Bronchial epithelial cell (primary cell): Measurements from ENCODE around the gene CDH8. TPM values are rescaled to one million over a fixed set of nuclear protein-coding genes. Genes with fewer than 3 reads are reported as not detected.

ENCODE experiments used
- DNase-seq: peaks from one replicate; pipeline ENCODE4 v3.0.0-alpha.2; 2010; ENCODE audit warnings: low read depth
- FAIRE-seq: peaks from 2 replicates; lab custom pipeline; 2011; peaks lifted over from hg19 to GRCh38; lab: Jason Lieb, UNC
- H3K27me3 ChIP-seq: 2 replicates; pipeline ENCODE4 v1.5.1; 2011; ENCODE audit warnings: low read length; ENCODE audit not compliant: control insufficient read depth, insufficient read depth
- H3K36me3 ChIP-seq: 2 replicates; pipeline ENCODE4 v1.5.1; 2011; ENCODE audit warnings: low read length; ENCODE audit not compliant: control insufficient read depth, insufficient read depth
- H3K4me3 ChIP-seq: 2 replicates; pipeline ENCODE4 v1.5.1; 2011; ENCODE audit warnings: mild to moderate bottlenecking, low read depth, low read length, control low read depth
- total RNA-seq: library from RNA; depleted of rRNA; stranded (reverse); fragments of >200 nt; gene quantifications from 2 replicates; pipeline ENCODE4 v1.2.1, GENCODE V29; 2014
- TF ChIP-seq, protein P1 (sequence below): IDR thresholded peaks from 2 replicates; pipeline ENCODE4 v1.5.1; 2011; ENCODE audit warnings: mild to moderate bottlenecking, moderate library complexity, low read length, control low read depth, inconsistent platforms; ENCODE audit not compliant: insufficient read depth, severe bottlenecking

CDH8 gene
- total RNA-seq, 1 donor from 2014 or later, result 1.8 TPM

DNA sequence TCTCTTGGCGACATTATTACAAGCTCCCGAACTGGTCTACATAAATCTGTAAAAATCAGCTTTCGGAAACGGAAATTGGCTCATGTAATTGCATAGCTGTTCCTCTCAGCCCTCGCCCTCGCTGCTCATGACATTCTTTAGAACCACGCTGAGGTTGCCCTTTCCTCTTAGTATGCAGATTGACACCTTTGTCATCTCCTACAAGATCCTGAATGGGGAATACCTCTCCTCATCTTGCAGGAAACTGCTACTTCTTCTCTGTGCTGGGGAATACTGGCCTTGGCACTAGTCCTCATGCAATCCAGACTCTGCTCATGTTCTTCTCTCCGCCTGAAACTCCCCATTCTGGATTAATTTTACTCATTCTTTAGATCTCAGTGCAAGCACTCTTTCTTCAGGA, 22.2 kb upstream of the CDH8 start:
- DNase-seq (no peak), FAIRE-seq (peak; percentile 81)
- Histone ChIP-seq H3K27me3 (no peaks in the 10 kb centered on the region), H3K4me3 (no peak overlapping the region), H3K36me3 (no peaks in the 10 kb centered on the region)
- TF ChIP-seq, protein P1, sequence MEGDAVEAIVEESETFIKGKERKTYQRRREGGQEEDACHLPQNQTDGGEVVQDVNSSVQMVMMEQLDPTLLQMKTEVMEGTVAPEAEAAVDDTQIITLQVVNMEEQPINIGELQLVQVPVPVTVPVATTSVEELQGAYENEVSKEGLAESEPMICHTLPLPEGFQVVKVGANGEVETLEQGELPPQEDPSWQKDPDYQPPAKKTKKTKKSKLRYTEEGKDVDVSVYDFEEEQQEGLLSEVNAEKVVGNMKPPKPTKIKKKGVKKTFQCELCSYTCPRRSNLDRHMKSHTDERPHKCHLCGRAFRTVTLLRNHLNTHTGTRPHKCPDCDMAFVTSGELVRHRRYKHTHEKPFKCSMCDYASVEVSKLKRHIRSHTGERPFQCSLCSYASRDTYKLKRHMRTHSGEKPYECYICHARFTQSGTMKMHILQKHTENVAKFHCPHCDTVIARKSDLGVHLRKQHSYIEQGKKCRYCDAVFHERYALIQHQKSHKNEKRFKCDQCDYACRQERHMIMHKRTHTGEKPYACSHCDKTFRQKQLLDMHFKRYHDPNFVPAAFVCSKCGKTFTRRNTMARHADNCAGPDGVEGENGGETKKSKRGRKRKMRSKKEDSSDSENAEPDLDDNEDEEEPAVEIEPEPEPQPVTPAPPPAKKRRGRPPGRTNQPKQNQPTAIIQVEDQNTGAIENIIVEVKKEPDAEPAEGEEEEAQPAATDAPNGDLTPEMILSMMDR, result no peak

DNA sequence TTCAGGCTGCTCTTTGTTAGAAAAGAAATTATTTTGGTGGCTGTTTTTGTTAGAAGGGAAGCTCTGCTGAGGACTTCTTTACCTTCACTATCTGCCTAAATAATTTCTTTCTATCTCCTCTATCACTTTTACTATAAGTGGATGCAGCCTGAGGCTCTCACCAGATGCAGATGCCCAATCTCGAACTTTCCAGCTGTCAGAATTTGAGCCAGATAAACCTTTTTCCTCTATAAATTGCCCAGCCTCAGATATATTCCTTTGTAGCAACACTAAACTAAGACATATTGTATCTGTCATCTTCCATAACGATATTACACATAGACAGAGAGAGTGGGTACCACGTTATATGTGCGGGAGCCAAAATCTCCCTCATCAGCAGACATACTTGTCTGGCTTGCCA, 15.7 kb upstream of the CDH8 start:
- H3K36me3 ChIP-seq, result no peaks in the 10 kb centered on the region
- no peaks in the 10 kb centered on the region for H3K27me3 ChIP-seq
- no peak overlapping the region for H3K4me3 ChIP-seq
- FAIRE-seq (no peak), DNase-seq (no peak)
- TF ChIP-seq, protein P1, result no peak

DNA sequence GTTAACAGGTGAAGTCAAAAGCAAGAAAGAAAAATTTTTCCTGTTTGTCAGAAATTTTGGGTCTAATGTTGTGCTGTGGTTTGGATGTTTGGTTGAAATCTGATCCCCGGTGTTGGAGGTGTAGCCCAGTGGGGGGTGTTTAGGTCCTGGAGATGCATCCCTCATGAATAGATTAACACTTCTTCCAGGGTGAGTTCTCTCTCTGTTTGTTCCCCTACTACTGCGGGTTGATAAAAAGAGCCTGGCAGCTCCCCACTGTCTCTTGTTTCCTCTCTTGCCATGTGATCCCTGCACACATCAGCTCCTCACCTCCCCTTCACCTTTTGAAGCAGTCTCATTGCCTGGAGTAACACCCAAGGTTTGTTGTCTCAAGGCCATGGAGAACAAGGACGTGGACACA, 14.6 kb upstream of the CDH8 start:
- Histone ChIP-seq H3K4me3 (no peak overlapping the region), H3K36me3 (no peaks in the 10 kb centered on the region), H3K27me3 (no peaks in the 10 kb centered on the region)
- DNase-seq, result no peak
- TF ChIP-seq, protein P1, result no peak
- no peak for FAIRE-seq

DNA sequence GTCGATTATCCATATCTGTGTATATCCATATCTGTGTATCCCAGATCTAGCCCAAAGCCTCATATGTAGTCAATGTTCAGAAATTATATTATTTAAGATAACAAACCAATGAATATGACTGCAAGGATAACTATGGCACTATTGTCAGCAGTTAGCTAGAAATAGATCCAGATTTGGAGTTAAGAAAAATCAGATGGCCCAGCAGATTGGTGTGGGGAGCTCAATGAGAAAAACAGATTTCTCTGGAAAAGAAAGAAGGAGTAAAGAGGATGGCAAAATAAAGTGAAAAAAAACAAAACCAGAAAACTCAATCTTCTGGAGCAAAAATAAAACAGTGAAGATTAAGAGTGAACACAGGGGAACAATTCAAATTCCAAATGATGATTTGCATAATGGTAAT, 10.6 kb upstream of the CDH8 start:
- Histone ChIP-seq H3K4me3 (no peak overlapping the region), H3K27me3 (no peaks in the 10 kb centered on the region), H3K36me3 (no peaks in the 10 kb centered on the region)
- no peak for DNase-seq
- FAIRE-seq, result no peak
- TF ChIP-seq, protein P1, result no peak

DNA sequence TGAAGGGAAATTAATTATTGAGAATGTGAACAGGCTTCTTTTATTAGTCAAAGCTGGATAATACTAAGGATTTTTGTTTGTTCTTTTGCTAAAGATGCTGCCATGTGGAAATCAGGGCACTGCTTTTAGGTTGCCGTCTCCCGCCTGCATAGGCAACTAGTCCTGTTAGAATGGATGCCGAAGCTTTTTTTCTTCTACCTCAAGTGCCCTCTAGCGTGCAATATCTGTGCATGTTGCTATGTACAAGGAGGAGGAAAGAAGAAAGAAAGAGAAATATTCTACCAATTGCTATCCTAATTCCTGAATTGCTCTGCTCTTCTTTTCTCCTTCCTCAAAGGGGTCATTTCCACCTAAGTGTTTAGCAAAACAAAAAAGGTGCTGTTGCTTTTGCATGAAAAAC, 5.2 kb upstream of the CDH8 start:
- TF ChIP-seq, protein P1, result peak; percentile 37
- FAIRE-seq, result no peak

DNA sequence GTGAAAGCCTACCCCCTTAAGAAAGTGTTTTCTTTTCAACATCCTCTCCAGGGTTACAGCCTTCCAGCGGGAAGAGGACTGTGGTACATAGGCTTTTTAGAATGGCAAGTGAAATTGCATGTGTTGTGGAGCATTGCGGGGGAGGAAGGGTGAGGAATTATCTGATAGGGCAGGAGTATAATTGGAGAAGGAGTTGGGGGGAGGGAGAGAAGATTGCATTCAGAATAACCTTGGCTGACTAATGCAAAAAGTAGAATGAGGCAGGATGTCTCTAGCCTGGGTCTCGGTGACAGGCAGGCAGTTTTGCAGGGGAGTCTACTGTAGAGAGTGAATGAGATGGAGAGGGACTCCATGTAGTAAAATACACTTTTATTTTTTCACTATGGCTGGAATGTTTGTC, 2.4 kb upstream of the CDH8 start:
- DNase-seq (no peak), FAIRE-seq (no peak)
- no peaks in the 10 kb centered on the region for H3K36me3 ChIP-seq
- H3K4me3 ChIP-seq, result no peak overlapping the region
- TF ChIP-seq, protein P1, result no peak
- H3K27me3 ChIP-seq, result peaks cover 19% of the 10 kb centered on the region

More for the DNA sequence above, 5.2 kb upstream of the CDH8 start:
- peaks cover 4% of the 10 kb centered on the region for H3K27me3 ChIP-seq
- no peak overlapping the region for H3K4me3 ChIP-seq
- H3K36me3 ChIP-seq, result no peaks in the 10 kb centered on the region
- peak; percentile 33 for DNase-seq
